ENCODE results near the gene UTP3. TPM values are rescaled to one million over a fixed set of nuclear protein-coding genes. Genes with fewer than 3 reads are reported as not detected.
A peak's percentile ranks its signal among the peaks of the same experiment; 100 is the strongest.

The UTP3 gene
- total and polyA plus RNA-seq, 9 of the 15 experiments (the other 6 are each of a cell fraction or from before 2014, with no cell fraction given) = 11.9 to 69.3 (median 34.0) TPM

DNA sequence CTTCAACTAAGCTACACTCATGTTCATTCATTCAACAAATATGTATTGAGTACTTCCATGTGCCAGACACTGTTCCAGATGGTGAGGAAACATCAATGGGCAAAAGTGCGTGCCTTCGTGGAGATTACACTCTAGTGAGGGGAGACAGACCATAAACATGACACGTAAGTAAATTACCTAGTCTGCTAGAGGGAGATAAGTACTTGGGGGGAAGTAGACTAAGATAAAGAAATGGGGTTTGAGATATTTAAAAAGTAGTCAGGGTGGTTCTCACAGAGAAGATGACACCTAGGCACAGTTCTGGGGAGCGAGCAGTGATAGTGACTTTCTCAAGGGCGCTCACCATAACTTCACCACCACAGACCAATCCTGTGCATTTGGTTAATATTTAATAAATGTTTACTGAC, 33.7 kb upstream of the UTP3 start (continued):
- TF ChIP-seq ILF3 (IDR thresholded peaks at IDR 0.05; ENCODE audit: borderline replicate concordance) = no peak
- no peak for TF ChIP-seq NCOA6 (IDR thresholded peaks at IDR 0.05)
- TF ChIP-seq, protein P1, sequence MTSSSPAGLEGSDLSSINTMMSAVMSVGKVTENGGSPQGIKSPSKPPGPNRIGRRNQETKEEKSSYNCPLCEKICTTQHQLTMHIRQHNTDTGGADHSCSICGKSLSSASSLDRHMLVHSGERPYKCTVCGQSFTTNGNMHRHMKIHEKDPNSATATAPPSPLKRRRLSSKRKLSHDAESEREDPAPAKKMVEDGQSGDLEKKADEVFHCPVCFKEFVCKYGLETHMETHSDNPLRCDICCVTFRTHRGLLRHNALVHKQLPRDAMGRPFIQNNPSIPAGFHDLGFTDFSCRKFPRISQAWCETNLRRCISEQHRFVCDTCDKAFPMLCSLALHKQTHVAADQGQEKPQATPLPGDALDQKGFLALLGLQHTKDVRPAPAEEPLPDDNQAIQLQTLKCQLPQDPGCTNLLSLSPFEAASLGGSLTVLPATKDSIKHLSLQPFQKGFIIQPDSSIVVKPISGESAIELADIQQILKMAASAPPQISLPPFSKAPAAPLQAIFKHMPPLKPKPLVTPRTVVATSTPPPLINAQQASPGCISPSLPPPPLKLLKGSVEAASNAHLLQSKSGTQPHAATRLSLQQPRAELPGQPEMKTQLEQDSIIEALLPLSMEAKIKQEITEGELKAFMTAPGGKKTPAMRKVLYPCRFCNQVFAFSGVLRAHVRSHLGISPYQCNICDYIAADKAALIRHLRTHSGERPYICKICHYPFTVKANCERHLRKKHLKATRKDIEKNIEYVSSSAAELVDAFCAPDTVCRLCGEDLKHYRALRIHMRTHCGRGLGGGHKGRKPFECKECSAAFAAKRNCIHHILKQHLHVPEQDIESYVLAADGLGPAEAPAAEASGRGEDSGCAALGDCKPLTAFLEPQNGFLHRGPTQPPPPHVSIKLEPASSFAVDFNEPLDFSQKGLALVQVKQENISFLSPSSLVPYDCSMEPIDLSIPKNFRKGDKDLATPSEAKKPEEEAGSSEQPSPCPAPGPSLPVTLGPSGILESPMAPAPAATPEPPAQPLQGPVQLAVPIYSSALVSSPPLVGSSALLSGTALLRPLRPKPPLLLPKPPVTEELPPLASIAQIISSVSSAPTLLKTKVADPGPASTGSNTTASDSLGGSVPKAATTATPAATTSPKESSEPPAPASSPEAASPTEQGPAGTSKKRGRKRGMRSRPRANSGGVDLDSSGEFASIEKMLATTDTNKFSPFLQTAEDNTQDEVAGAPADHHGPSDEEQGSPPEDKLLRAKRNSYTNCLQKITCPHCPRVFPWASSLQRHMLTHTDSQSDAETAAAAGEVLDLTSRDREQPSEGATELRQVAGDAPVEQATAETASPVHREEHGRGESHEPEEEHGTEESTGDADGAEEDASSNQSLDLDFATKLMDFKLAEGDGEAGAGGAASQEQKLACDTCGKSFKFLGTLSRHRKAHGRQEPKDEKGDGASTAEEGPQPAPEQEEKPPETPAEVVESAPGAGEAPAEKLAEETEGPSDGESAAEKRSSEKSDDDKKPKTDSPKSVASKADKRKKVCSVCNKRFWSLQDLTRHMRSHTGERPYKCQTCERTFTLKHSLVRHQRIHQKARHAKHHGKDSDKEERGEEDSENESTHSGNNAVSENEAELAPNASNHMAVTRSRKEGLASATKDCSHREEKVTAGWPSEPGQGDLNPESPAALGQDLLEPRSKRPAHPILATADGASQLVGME (CRISPR knock-in tag; IDR thresholded peaks at IDR 0.05) = no peak
- TF ChIP-seq TBL1XR1 (IDR thresholded peaks at IDR 0.05; ENCODE audit: low read length in 2 of 2) = peak in 1 of 2 experiments; percentile 71; a peak in 1 of 4 replicates
- no peak for TF ChIP-seq SRSF1 (IDR thresholded peaks at IDR 0.05; ENCODE audit: low read depth, low read length)
- TF ChIP-seq, protein P2, sequence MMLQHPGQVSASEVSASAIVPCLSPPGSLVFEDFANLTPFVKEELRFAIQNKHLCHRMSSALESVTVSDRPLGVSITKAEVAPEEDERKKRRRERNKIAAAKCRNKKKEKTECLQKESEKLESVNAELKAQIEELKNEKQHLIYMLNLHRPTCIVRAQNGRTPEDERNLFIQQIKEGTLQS (IDR thresholded peaks at IDR 0.05) = peak; percentile 23; the same call in 1 of the 2 replicates
- TF ChIP-seq, protein P2 (CRISPR knock-in tag; conservative IDR thresholded peaks at IDR 0.05) = no peak
- TF ChIP-seq, protein P3, sequence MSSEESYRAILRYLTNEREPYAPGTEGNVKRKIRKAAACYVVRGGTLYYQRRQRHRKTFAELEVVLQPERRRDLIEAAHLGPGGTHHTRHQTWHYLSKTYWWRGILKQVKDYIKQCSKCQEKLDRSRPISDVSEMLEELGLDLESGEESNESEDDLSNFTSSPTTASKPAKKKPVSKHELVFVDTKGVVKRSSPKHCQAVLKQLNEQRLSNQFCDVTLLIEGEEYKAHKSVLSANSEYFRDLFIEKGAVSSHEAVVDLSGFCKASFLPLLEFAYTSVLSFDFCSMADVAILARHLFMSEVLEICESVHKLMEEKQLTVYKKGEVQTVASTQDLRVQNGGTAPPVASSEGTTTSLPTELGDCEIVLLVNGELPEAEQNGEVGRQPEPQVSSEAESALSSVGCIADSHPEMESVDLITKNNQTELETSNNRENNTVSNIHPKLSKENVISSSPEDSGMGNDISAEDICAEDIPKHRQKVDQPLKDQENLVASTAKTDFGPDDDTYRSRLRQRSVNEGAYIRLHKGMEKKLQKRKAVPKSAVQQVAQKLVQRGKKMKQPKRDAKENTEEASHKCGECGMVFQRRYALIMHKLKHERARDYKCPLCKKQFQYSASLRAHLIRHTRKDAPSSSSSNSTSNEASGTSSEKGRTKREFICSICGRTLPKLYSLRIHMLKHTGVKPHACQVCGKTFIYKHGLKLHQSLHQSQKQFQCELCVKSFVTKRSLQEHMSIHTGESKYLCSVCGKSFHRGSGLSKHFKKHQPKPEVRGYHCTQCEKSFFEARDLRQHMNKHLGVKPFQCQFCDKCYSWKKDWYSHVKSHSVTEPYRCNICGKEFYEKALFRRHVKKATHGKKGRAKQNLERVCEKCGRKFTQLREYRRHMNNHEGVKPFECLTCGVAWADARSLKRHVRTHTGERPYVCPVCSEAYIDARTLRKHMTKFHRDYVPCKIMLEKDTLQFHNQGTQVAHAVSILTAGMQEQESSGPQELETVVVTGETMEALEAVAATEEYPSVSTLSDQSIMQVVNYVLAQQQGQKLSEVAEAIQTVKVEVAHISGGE (CRISPR knock-in tag; IDR thresholded peaks at IDR 0.05) = 0 out of 6 replicates have a peak, but pooled peaks of 1 of the 3 experiments have one; percentile 28
- TF ChIP-seq KLF16 (IDR thresholded peaks at IDR 0.05) = peak; percentile 85
- no peak for TF ChIP-seq RFX1 (IDR thresholded peaks at IDR 0.05)
- peak; percentile 94 for TF ChIP-seq SMAD4 (CRISPR knock-in tag; conservative IDR thresholded peaks at IDR 0.05)
- peak; percentile 63; the same call in 1 of the 2 replicates for TF ChIP-seq SMARCC2 (IDR thresholded peaks at IDR 0.05; ENCODE audit: low read depth)
- TF ChIP-seq MTA3 (IDR thresholded peaks at IDR 0.05; ENCODE audit: borderline replicate concordance) = peak; percentile 49; the same call in 1 of the 2 replicates
- TF ChIP-seq HMGN3 (IDR thresholded peaks at IDR 0.05; ENCODE audit: borderline replicate concordance, extremely low read depth, insufficient read length, low read depth, low read length) = no peak
- no peak for TF ChIP-seq POLR2B (IDR thresholded peaks at IDR 0.05; ENCODE audit: low read depth, partially characterized antibody)
- no peak for TF ChIP-seq POLR2AphosphoS2 (IDR thresholded peaks at IDR 0.05; ENCODE audit: low read length)
- no peak for TF ChIP-seq ZNF584 (CRISPR knock-in tag; IDR thresholded peaks at IDR 0.05; ENCODE audit: low read depth)
- TF ChIP-seq MEF2A (IDR thresholded peaks at IDR 0.05; ENCODE audit: control insufficient read depth, low read depth, low read length) = no peak
- TF ChIP-seq ERF (CRISPR knock-in tag; IDR thresholded peaks at IDR 0.05) = no peak

All from K562 (cell line).